ENCODE data around the gene CDK2.

CDK2 gene

DNA sequence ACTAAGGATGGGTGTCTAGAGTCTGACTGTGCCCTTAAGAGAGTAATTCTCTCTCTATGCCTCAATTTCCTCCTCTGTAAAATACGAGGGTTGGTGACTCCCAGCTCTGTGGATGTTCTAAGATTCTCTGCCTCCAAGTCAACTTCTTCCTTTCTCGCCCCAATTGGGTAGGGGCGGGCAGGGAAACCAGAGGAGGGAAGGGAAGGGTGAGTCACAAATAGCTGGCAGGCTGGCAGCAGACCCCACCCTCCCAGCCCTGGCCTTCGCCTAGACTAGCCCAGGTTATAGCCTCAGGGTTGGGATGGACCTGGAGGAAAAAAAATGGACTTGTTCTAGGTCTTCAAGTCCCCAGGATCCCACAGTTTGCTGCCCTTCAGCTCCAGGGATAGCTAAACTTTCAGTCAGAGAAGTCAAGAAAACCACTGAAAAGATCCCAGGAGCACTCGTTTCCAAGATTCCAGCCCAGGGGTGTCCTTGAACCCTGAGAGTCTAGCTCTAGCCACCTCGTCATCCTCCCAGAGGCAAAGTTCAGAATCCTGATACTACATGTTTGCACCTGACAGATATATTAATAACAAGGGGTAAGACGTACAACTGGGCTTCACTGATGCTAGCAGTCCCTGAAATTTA, 33.3 kb upstream of the CDK2 start:
- H3K4me3 ChIP-seq (ENCODE audit: low read length) = no peak overlapping the region
- TF ChIP-seq, protein P1, sequence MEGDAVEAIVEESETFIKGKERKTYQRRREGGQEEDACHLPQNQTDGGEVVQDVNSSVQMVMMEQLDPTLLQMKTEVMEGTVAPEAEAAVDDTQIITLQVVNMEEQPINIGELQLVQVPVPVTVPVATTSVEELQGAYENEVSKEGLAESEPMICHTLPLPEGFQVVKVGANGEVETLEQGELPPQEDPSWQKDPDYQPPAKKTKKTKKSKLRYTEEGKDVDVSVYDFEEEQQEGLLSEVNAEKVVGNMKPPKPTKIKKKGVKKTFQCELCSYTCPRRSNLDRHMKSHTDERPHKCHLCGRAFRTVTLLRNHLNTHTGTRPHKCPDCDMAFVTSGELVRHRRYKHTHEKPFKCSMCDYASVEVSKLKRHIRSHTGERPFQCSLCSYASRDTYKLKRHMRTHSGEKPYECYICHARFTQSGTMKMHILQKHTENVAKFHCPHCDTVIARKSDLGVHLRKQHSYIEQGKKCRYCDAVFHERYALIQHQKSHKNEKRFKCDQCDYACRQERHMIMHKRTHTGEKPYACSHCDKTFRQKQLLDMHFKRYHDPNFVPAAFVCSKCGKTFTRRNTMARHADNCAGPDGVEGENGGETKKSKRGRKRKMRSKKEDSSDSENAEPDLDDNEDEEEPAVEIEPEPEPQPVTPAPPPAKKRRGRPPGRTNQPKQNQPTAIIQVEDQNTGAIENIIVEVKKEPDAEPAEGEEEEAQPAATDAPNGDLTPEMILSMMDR (conservative IDR thresholded peaks at IDR 0.05; ENCODE audit: low read depth, low read length) = no peak
- DNase-seq (ENCODE audit: low read depth) = no peak

DNA sequence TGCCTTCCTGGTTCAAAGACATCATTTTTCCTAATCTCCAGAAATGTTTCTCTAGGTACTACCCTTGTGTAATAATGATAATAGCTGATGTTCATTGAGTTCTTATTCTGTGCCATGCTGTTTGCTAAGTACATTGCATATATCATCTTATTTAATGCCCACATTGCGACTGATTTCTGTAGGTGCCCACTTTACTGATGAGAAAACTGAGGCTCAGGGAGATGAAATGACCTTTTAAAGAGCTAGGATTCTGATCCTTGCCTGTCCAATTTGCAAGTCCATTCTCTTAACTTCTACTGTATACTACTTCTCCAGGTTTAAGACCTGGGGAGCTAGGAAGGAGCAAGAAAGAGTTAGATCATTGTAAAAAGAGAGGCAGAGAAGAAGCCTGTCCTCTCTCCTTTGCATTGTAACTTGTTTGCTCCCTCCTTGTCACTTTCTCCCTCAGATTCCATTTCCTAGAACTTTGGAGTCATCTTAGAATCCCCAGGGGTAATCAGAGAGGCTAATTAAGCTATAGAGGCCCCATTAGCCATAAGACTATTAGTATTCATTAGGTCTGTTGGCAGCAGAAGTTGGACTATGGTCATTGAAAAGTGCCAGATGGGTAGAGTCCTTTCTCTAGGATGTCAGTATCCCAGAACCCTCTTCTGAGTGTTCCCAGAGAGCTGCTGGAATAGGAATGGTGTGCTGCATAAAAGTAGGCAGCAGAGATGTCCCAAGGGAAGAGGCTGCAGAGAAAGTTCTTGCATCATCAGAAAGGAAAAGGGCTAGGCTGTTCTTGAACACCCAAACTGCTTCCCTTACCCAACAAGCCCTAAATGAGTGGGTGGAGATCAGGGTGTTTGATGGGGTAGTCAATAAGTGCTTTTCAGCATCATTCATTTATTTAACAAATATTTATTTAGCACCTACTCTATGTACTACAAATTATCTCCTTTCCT, 32.6 kb upstream of the CDK2 start:
- DNase-seq (ENCODE audit: low read depth) = no peak
- no peak overlapping the region for H3K4me3 ChIP-seq (ENCODE audit: low read length)
- TF ChIP-seq, protein P1 (conservative IDR thresholded peaks at IDR 0.05; ENCODE audit: low read depth, low read length) = no peak

DNA sequence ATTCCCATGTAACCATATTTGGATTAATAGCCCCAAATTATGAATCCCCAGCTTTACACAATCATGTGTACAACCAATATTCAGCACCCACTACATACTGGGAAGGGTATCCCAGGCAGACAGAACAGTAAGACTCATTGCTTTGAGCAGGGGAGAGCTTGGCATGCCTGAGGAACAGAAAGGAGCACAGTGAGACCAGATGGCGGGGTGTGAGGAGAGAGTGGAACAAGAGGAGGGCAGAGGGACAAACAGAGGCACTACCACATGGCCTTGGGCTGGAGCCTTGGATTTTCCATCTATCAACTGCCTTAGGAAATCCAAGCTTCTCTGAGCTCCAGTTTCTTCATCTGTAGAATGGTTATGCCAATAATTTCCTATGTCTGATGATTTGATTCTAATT, 31.9 kb upstream of the CDK2 start:
- no peak overlapping the region for H3K4me3 ChIP-seq (ENCODE audit: low read length)
- TF ChIP-seq, protein P1 (conservative IDR thresholded peaks at IDR 0.05; ENCODE audit: low read depth, low read length) = no peak
- no peak for DNase-seq (ENCODE audit: low read depth)

DNA sequence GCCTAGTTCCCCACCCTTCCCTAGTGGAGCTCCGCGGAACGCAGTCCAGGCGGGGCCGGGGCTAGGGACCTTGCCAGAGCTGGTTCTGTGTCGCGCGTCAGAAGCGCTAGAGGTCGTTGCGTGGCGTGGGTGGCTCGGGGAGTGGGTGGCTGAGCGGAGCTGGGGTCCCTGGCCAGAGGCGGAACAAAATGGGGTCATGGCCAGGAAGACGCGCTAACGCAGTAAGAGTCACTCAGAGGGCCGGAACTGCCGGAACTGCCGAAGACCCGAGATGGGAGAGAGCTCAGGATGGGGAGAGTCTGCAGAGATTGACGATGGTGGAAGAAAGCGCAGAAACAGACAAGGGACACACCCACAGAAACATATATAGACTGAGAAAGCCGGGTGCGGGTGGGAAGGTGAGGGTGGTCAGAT, 30.9 kb upstream of the CDK2 start:
- no peak overlapping the region for H3K4me3 ChIP-seq (ENCODE audit: low read length)
- TF ChIP-seq, protein P1 (conservative IDR thresholded peaks at IDR 0.05; ENCODE audit: low read depth, low read length) = no peak
- no peak for DNase-seq (ENCODE audit: low read depth)

DNA sequence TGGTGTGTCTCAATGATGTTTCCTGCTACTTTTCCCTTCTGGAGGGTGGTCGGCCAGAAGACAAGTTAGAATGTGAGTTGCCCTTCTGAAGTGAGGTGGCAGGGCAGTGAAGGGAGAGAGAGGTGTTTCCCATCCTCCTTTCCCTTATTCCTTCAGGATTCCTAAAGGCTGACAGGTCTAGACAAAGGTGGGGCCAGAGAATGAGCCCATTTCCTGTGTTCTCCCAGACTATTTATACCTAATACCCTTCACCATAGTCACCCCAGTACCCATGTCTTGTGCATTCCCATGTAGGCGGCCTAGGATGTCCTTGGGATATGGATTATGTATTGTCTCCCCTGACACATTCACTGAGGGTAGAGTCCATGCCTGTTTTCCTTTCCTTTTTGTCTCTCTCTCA, 28.6 kb upstream of the CDK2 start:
- no peak for DNase-seq (ENCODE audit: low read depth)
- TF ChIP-seq, protein P1 (conservative IDR thresholded peaks at IDR 0.05; ENCODE audit: low read depth, low read length) = no peak
- H3K4me3 ChIP-seq (ENCODE audit: low read length) = no peak overlapping the region

DNA sequence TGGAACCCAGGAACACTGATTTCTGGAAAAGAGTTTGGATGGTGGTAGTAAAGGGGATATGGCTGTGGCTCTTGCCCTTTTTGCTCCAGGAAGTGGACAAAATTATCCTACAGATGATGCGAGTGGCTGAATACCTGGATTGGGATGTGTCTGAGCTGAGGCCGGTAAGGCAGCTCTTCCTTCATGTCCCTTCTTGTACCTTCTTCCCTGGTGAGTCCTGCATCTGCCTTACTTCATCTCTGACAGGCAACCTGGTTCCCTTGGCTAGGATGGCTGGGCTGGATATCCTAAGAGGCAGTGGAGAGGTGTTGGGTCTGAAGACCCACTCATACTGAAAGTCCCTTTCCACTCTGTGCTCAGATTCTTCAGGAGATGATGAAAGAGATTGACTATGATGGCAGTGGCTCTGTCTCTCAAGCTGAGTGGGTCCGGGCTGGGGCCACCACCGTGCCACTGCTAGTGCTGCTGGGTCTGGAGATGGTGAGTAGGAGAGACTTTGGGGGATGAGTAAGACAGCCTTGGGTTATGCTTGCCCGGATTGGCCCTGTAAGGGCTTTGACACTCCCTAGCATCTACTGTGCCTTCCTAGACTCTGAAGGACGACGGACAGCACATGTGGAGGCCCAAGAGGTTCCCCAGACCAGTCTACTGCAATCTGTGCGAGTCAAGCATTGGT, 27.7 kb upstream of the CDK2 start:
- H3K4me3 ChIP-seq (ENCODE audit: low read length) = no peak overlapping the region
- TF ChIP-seq, protein P1 (conservative IDR thresholded peaks at IDR 0.05; ENCODE audit: low read depth, low read length) = no peak
- no peak for DNase-seq (ENCODE audit: low read depth)

Data from retinal pigment epithelial cell (primary cell).